SU-DHL-6 (cell line): ENCODE data around the gene MAP2K4.

Source experiments
- H2AFZ ChIP-seq: fragments of 200-600 bp; sonication (generic); 2 replicates; pipeline ENCODE4 v1.6.1; 2014; ENCODE audit warnings: low read depth, mild to moderate bottlenecking, moderate library complexity, mixed read lengths, antibody characterized with exemption, low read length; ENCODE audit not compliant: severe bottlenecking
- H3F3A ChIP-seq: fragments of 200-600 bp; shearing (Covaris generic); 2 replicates; pipeline ENCODE4 v1.6.0; 2016; ENCODE audit warnings: antibody characterized with exemption, mild to moderate bottlenecking; ENCODE audit not compliant: insufficient read depth
- H3K27ac ChIP-seq: fragments of 200-600 bp; sonication (generic); 2 replicates; pipeline ENCODE4 v1.5.1; 2016; ENCODE audit warnings: low read depth, mild to moderate bottlenecking, low read length, moderate library complexity, mixed read lengths
- H3K27me3 ChIP-seq: fragments of 200-600 bp; sonication (generic), shearing (Covaris generic); 2 replicates; pipeline ENCODE4 v1.6.0; 2014; ENCODE audit warnings: mild to moderate bottlenecking, low read length
- H3K36me3 ChIP-seq: fragments of 200-600 bp; sonication (generic); 2 replicates; pipeline ENCODE4 v1.6.1; 2014; ENCODE audit warnings: mild to moderate bottlenecking, low read length, mixed read lengths
- H3K4me2 ChIP-seq: fragments of 300-600, 200-600 bp; shearing (Covaris generic), sonication (generic); 2 replicates; pipeline ENCODE4 v1.6.0; 2014; ENCODE audit warnings: low read length, low read depth, mild to moderate bottlenecking; ENCODE audit not compliant: poor library complexity, severe bottlenecking
- H3K4me3 ChIP-seq: fragments of 200-600 bp; sonication (generic); 2 replicates; pipeline ENCODE4 v1.5.1; 2014; ENCODE audit warnings: antibody characterized with exemption, low read length, mild to moderate bottlenecking, mixed read lengths; ENCODE audit not compliant: insufficient read depth, poor library complexity, severe bottlenecking
- H3K79me2 ChIP-seq: fragments of 200-600 bp; sonication (generic); 2 replicates; pipeline ENCODE4 v1.6.1; 2014; ENCODE audit warnings: mild to moderate bottlenecking, low read length, moderate library complexity; ENCODE audit not compliant: insufficient read depth
- H3K9ac ChIP-seq: fragments of 200-600 bp; sonication (generic); 2 replicates; pipeline ENCODE4 v1.7.0; 2014; ENCODE audit warnings: mild to moderate bottlenecking, low read length
- H3K9me2 ChIP-seq: fragments of 200-600 bp; sonication (generic); replicated peaks from 2 replicates; pipeline ENCODE4 v1.6.1; 2014; ENCODE audit warnings: low read length; ENCODE audit not compliant: insufficient read depth
- H3K9me3 ChIP-seq: fragments of 200-600 bp; sonication (generic); 2 replicates; pipeline ENCODE4 v1.6.1; 2014; ENCODE audit warnings: low read length, mixed read lengths; ENCODE audit not compliant: insufficient read depth
- H4K20me1 ChIP-seq: fragments of 200-600 bp; sonication (generic); 2 replicates; pipeline ENCODE4 v1.6.1; 2014; ENCODE audit warnings: low read depth, mild to moderate bottlenecking, antibody characterized with exemption, low read length, moderate library complexity, mixed read lengths
- EZH2phosphoT487 ChIP-seq: fragments of 200-600 bp; sonication (generic), shearing (Covaris generic); conservative IDR thresholded peaks from 2 replicates; pipeline ENCODE4 v1.6.1; 2018; ENCODE audit warnings: mild to moderate bottlenecking, antibody characterized with exemption, low read length, moderate library complexity, mixed read lengths
- TF ChIP-seq, protein P1 (sequence below): fragments of 200-600 bp; sonication (generic); IDR thresholded peaks from one replicate; pipeline ENCODE4 v1.5.1; 2017; ENCODE audit warnings: antibody characterized with exemption, mild to moderate bottlenecking, low read length, moderate library complexity; ENCODE audit not compliant: insufficient read depth, poor library complexity, severe bottlenecking

Gene MAP2K4

DNA sequence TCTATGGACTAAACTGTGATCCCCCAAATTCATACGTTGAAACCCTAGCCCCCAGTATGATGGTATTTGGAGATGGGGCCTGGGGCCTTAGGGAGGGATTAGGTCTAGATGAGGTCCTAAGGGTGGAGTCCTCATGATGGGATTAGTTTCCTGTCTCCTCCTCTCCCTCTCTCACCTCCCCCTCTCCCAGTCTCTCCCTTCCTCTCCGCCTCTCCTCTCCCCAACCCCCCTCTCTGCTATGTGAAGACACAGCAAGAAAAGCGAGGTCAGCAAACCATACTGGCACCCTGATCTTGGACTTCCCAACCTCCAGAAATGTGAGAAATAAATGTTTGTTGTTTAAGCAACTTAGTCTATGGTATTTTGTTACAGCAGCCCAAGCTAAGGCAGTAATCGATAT lies 38.8 kb upstream of the MAP2K4 start:
- Histone ChIP-seq H3K9me3 (no peaks in the 10 kb centered on the region), H3K36me3 (no peaks in the 10 kb centered on the region), H3K9ac (no peak overlapping the region), H2AFZ (no peak overlapping the region), H3K4me3 (no peak overlapping the region), H3K27ac (no peak overlapping the region), H3K9me2 (no peaks in the 10 kb centered on the region), H3F3A (no peaks in the 10 kb centered on the region), H3K27me3 (no peaks in the 10 kb centered on the region), H4K20me1 (no peaks in the 10 kb centered on the region), H3K79me2 (no peaks in the 10 kb centered on the region), H3K4me2 (no peak overlapping the region)
- no peak for TF ChIP-seq EZH2phosphoT487
- TF ChIP-seq, protein P1, sequence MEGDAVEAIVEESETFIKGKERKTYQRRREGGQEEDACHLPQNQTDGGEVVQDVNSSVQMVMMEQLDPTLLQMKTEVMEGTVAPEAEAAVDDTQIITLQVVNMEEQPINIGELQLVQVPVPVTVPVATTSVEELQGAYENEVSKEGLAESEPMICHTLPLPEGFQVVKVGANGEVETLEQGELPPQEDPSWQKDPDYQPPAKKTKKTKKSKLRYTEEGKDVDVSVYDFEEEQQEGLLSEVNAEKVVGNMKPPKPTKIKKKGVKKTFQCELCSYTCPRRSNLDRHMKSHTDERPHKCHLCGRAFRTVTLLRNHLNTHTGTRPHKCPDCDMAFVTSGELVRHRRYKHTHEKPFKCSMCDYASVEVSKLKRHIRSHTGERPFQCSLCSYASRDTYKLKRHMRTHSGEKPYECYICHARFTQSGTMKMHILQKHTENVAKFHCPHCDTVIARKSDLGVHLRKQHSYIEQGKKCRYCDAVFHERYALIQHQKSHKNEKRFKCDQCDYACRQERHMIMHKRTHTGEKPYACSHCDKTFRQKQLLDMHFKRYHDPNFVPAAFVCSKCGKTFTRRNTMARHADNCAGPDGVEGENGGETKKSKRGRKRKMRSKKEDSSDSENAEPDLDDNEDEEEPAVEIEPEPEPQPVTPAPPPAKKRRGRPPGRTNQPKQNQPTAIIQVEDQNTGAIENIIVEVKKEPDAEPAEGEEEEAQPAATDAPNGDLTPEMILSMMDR: no peak

DNA sequence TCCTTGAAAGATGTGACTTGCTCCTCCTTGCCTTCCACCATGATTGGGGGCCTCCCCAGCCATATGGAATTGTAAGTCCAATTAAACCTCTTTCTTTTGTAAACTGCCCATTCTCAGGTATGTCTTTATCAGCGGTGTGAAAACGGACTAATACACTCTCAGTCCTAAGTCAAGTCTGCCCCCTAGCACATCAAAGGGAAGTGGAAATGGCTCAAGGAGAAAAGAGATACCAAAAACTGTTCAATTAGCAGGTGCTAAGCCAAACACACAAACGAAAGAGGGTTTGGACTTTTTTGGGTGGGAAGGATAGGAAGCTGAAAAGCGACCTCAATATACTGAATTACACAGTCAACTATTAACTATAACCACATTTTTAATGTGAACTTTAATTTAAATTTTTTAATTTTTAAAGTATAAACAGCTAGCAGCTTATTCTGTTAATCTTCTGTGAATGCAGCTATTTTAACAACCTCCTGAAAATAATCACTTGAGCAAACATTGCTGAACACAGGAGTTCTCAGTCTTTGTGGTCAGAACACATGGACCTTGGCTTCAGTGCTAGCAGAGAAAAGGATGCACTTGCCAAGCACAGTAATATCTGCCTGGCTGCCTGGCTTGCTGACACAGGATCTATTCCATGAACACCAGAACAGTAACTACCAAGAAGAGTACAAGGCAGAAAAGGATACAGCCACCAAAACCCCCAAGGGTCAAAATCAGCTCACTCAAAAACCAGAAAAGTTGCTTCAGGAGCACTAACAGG lies 34.3 kb upstream of the MAP2K4 start:
- no peaks in the 10 kb centered on the region for H3K9me2 ChIP-seq
- H3K9ac ChIP-seq: no peak overlapping the region
- H3K27me3 ChIP-seq: no peaks in the 10 kb centered on the region
- H3K9me3 ChIP-seq: no peaks in the 10 kb centered on the region
- no peak for TF ChIP-seq EZH2phosphoT487
- TF ChIP-seq, protein P1: no peak
- no peak overlapping the region for H3K27ac ChIP-seq
- no peak overlapping the region for H3K4me2 ChIP-seq
- H3K79me2 ChIP-seq: no peaks in the 10 kb centered on the region
- no peaks in the 10 kb centered on the region for H4K20me1 ChIP-seq
- no peak overlapping the region for H3K4me3 ChIP-seq
- no peaks in the 10 kb centered on the region for H3F3A ChIP-seq
- H3K36me3 ChIP-seq: no peaks in the 10 kb centered on the region
- no peak overlapping the region for H2AFZ ChIP-seq

DNA sequence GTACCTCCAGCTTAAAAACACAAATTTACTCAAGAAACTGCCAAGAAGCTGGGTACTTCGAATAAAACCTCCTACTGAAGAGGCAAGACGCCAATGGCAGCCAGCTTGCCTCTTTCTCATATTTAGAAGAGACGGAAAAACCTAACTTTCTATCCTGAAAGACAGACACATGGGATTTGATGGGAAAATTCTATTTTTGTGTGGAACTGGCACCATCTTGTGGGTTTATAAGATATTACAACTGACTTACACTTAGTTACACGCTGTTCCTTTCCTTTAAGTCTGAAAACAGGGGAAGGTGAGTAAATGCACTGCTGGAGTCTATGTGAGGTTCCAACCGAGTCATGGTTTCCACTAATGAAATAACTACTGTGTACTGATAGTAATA lies 33.7 kb upstream of the MAP2K4 start:
- Histone ChIP-seq H3K9me3 (no peaks in the 10 kb centered on the region), H3K27ac (no peak overlapping the region), H3K36me3 (no peaks in the 10 kb centered on the region), H3K4me2 (no peak overlapping the region), H3K9ac (no peak overlapping the region), H2AFZ (no peak overlapping the region), H3K4me3 (no peak overlapping the region), H3K27me3 (no peaks in the 10 kb centered on the region), H4K20me1 (no peaks in the 10 kb centered on the region), H3K79me2 (no peaks in the 10 kb centered on the region), H3F3A (no peaks in the 10 kb centered on the region), H3K9me2 (no peaks in the 10 kb centered on the region)
- TF ChIP-seq, protein P1: peak; percentile 29
- TF ChIP-seq EZH2phosphoT487: no peak
